GM23248 (cell line): ENCODE data around the gene ID1.
"Not testable (repeated sequence)": the region's sequence is repeated elsewhere in the genome, so short reads cannot be mapped to it uniquely, and the experiment has no call there.

Experiments
- EZH2 ChIP-seq: fragments of 200-600 bp; sonication (generic); IDR thresholded peaks from 2 replicates; pipeline ENCODE4 v1.6.1; 2018; ENCODE audit warnings: antibody characterized with exemption, mild to moderate bottlenecking; ENCODE audit not compliant: insufficient read depth, poor library complexity, severe bottlenecking
- EZH2phosphoT487 ChIP-seq: fragments of 200-600 bp; sonication (generic); IDR thresholded peaks from 2 replicates; pipeline ENCODE4 v1.6.1; 2018; ENCODE audit warnings: antibody characterized with exemption, moderate library complexity, mild to moderate bottlenecking, low read depth; ENCODE audit not compliant: insufficient read depth

DNA sequence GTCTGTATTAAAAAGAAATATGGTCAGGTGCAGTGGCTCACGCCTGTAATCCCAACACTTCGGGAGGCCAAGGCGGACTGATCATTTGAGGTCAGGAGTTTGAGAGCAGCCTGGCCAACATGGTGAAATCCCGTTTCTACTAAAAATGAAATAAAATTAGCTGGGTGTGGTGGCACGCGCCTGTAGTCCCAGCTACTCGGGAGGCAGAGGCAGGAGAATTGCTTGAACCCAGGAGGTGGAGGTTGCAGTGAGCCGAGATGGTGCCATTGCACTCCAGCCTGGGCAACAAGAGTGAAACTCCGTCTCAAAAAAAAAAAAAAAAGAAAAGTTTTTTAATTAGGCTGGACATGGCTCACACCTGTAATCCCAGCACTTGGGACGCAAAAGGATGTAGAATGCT, 30.1 kb upstream of the ID1 start:
- TF ChIP-seq EZH2, EZH2phosphoT487: not testable (repeated sequence)
